Upper lobe of right lung (tissue), 1 donor: ENCODE measurements around the gene CREB3L1. TPM values are rescaled to one million over a fixed set of nuclear protein-coding genes. Genes with fewer than 3 reads are reported as not detected.

Experiments
- ATAC-seq: fragments of 200-7000 bp; cut with Tn5 transposase; one replicate; pipeline ENCODE4 v1.9.1; 2020; ENCODE audit warnings: mild to moderate bottlenecking, moderate library complexity
- DNase-seq: peaks from one replicate; pipeline ENCODE4 v3.0.0-alpha.2; 2020
- H3K27ac ChIP-seq: fragments of 200-600 bp; one replicate; pipeline ENCODE4 v1.8.0; 2022
- H3K27me3 ChIP-seq: fragments of 200-600 bp; one replicate; pipeline ENCODE4 v1.8.0; 2022; ENCODE audit warnings: mild to moderate bottlenecking
- H3K36me3 ChIP-seq: fragments of 200-600 bp; one replicate; pipeline ENCODE4 v1.8.0; 2022
- H3K4me1 ChIP-seq: fragments of 200-600 bp; one replicate; pipeline ENCODE4 v1.8.0; 2022
- H3K4me3 ChIP-seq: fragments of 200-600 bp; one replicate; pipeline ENCODE4 v1.8.0; 2022; ENCODE audit warnings: mild to moderate bottlenecking
- H3K9me3 ChIP-seq: fragments of 200-600 bp; one replicate; pipeline ENCODE4 v1.8.0; 2022
- intact Hi-C: fragments of 100-400 bp; cut with DNase I; formaldehyde crosslinking; loops from one replicate; pipeline ENCODE4 v1.11.0; 2022
- total RNA-seq: library from RNA; stranded (reverse); fragmentation: NEBNext Ultra II Directional; extraction: Animal tissue kit (Norgen Biotek cat#: 25700); gene quantifications from one replicate; pipeline ENCODE4 v1.2.1, GENCODE V29; 2021
- TF ChIP-seq, protein P1 (sequence below): fragments of 200-600 bp; IDR thresholded peaks from one replicate; pipeline ENCODE4 v1.8.0; 2022; ENCODE audit warnings: antibody characterized with exemption
- donor health status: DM: no; HTN: yes; CAD: no; lungs with severe emphysema.

Gene CREB3L1
- total RNA-seq, 1 donor from 2014 or later, result 47.4 TPM

DNA sequence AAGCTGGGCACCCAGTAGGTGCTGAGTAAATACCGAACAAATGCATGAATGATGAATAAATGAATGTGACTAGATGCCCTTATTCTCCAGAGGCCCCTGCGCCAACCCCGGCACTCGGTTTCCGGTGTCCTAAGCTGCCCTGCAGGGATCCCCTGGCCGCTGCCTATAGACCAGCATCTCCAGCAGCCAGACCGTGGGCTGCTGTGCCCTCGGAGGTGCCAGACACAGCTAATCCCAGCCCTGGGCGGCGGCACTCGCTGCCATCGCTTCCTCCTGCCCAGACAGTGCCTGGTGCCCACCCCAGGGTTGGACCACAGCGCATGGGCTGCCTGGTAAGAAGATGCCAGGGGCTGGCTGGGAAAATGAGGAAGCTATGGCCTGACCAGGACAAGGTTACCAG lies 15.6 kb downstream of the CREB3L1 start:
- H3K36me3 ChIP-seq, result no peaks in the 10 kb centered on the region
- DNase-seq (no peak), ATAC-seq (no peak)
- peaks cover 52% of the 10 kb centered on the region for H3K4me1 ChIP-seq
- intact Hi-C loops, result no loop called here
- no peak overlapping the region for H3K27ac ChIP-seq
- TF ChIP-seq, protein P1, sequence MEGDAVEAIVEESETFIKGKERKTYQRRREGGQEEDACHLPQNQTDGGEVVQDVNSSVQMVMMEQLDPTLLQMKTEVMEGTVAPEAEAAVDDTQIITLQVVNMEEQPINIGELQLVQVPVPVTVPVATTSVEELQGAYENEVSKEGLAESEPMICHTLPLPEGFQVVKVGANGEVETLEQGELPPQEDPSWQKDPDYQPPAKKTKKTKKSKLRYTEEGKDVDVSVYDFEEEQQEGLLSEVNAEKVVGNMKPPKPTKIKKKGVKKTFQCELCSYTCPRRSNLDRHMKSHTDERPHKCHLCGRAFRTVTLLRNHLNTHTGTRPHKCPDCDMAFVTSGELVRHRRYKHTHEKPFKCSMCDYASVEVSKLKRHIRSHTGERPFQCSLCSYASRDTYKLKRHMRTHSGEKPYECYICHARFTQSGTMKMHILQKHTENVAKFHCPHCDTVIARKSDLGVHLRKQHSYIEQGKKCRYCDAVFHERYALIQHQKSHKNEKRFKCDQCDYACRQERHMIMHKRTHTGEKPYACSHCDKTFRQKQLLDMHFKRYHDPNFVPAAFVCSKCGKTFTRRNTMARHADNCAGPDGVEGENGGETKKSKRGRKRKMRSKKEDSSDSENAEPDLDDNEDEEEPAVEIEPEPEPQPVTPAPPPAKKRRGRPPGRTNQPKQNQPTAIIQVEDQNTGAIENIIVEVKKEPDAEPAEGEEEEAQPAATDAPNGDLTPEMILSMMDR, result no peak
- peaks cover 11% of the 10 kb centered on the region for H3K27me3 ChIP-seq
- H3K9me3 ChIP-seq, result no peaks in the 10 kb centered on the region
- H3K4me3 ChIP-seq, result no peak overlapping the region

DNA sequence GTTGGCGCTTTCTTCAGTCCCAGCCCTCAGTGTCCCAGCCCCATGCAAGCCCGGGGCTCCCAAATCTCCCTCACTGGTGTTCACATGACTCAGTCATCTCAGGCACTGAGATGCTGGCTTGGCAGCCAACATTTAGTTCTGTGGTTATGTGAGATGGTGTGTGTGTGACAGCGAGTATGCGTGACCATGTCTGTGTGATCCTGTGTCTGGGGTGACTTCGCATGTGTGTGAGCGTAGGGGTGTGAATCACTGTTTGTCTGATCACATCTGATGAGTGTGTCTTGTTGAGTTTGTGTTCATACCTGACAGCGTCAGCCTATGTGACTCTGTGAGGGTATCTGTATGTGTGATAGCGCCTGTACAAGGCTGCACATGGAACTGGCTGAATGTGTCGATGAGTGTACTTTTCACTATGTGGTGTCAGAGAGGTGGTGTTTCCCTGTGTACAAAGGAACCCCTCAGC lies 16.2 kb downstream of the CREB3L1 start:
- no peak for ATAC-seq
- Histone ChIP-seq H3K4me3 (no peak overlapping the region), H3K27ac (no peak overlapping the region), H3K4me1 (peaks cover 52% of the 10 kb centered on the region), H3K9me3 (no peaks in the 10 kb centered on the region), H3K36me3 (no peaks in the 10 kb centered on the region), H3K27me3 (peaks cover 11% of the 10 kb centered on the region)
- intact Hi-C loops, result no loop called here
- TF ChIP-seq, protein P1, result no peak
- no peak for DNase-seq

DNA sequence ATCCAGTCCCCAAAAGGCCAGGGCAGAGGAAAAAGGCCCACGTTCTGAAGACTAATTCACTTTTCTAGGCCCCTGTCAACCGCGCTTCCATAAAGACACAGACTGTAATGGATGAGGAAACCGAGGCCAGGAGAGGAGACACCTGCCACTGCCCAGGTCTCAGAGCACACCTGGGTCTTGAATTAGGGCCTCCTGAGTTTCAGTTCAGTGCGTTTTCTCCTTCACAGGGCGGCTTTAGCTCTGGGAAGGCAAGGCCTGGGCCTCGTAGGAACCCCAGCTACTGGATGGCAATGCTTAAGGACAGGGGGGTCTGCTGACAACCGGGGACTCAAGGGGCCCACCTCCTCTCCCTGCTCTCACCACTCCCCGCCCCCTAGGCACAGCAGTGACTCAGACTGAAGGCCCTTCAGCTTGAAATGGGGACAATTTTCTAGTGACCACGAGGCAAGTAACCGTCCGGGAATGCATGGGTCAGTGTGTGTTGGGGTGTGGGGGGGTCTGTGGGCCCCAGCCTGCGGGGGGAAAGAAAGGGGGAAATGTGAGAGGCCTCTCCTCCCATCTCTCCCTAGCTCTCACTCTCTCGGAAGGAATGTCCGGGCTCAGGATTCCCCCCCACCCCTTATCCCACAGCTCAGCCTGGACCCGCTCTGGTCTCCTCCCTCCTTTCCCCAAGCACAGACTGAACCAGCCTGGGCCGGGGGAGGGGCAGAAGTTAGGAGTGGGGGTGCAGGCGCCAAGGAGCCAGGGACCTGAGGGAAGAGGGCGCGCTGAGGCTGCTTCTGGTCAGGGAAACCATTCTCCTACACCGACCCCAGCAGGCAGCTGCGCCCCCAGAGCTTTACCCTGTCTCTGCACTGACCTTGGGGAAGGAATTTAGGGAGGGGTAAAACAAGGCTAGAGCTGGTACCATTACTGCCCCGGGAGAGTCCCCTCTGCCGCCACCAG lies 17.2 kb downstream of the CREB3L1 start:
- peak; percentile 51 for ATAC-seq
- DNase-seq, result no peak
- Histone ChIP-seq H3K27me3 (peaks cover 11% of the 10 kb centered on the region), H3K9me3 (no peaks in the 10 kb centered on the region), H3K36me3 (no peaks in the 10 kb centered on the region), H3K4me3 (peak overlapping the region; percentile 53), H3K4me1 (peaks cover 48% of the 10 kb centered on the region), H3K27ac (no peak overlapping the region)
- intact Hi-C loops, result no loop called here
- TF ChIP-seq, protein P1, result no peak

DNA sequence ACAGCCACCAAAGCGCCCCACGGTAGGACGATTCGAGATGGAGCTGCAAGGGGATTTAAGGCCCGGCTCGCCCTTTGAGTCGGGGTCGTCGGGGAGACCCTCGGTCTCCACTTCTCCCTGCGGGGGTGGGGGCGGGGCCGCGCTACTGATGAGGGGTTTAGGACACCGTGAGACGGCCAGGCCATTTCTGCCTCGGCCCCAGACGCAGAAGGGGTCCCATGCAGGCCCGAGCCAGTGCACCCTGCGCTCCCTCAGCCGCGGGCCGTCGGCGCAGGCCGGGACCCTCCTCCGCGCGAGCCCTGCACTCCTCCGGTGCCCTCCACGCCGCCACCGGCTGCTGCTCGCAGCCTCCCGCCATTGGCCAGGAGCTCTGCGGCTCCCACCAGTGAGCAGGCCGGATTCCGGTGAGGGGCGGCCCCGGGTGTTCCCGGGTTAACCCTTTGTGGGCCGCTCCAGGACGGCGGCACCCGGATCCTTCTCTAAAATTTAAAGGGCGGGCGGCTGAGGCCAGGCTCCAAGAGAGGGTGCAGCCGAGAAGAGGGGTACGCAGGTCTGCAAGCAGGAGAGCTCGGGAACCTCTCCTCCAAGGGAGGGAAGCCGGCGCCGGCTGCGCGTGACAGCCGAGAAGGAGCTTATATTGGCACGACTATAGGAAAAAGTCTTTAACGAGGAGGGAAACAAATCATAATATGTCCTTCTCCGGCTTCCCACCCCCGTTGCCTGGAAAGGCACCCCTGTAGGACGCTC lies 18.0 kb downstream of the CREB3L1 start:
- peaks cover 40% of the 10 kb centered on the region for H3K4me1 ChIP-seq
- peaks cover 11% of the 10 kb centered on the region for H3K27me3 ChIP-seq
- H3K27ac ChIP-seq, result no peak overlapping the region
- H3K36me3 ChIP-seq, result no peaks in the 10 kb centered on the region
- DNase-seq, result peak; percentile 82
- peak overlapping the region; percentile 53 for H3K4me3 ChIP-seq
- ATAC-seq, result peak; percentile 86
- intact Hi-C loops, result no loop called here
- H3K9me3 ChIP-seq, result no peaks in the 10 kb centered on the region
- TF ChIP-seq, protein P1, result no peak

DNA sequence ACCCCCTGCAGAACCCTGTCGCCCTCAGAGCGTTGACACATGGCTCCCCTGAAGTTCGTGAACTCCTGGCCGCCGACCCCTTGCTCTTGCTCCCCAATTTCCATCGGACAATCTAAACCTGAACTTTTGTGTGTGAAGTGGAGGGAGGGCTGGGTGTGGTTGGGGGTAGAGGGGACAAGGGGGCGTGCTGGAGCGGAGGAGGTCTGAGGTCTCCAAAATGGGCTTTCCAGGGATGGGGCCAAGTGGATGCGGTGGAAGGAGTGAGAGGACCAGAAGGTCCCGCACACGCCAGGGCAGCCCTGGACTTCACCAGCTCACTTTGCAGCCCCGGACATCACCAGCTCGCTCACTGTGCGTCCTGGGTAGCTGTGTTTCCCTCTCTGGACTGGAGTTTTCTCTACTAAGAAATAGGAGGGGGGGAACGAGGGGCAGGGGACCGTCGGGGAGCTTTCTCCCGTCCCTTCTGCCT lies 18.6 kb downstream of the CREB3L1 start:
- Histone ChIP-seq H3K9me3 (no peaks in the 10 kb centered on the region), H3K27me3 (peaks cover 11% of the 10 kb centered on the region), H3K36me3 (no peaks in the 10 kb centered on the region), H3K4me1 (peaks cover 34% of the 10 kb centered on the region), H3K27ac (no peak overlapping the region), H3K4me3 (peak overlapping the region; percentile 53)
- TF ChIP-seq, protein P1, result no peak
- intact Hi-C loops, result no loop called here
- no peak for DNase-seq
- no peak for ATAC-seq
